IMR-90 (cell line): Measurements from ENCODE around the gene SCARB1. TPM values are rescaled to one million over a fixed set of nuclear protein-coding genes. Genes with fewer than 3 reads are reported as not detected.

Experiments used
- ATAC-seq: fragments of 200-7000 bp; cut with Tn5 transposase; 2 replicates; pipeline ENCODE4 v1.9.1; 2020; ENCODE audit warnings: low read depth, mild to moderate bottlenecking, moderate library complexity
- BruUV-seq: library from RNA; stranded (reverse); fragments of 400-500 nt; replicated peaks from 2 replicates; lab custom pipeline; 2021; lab: Mats Ljungman, UMichigan
- CTCF ChIA-PET: fragments of 300-600 bp; formaldehyde crosslinking; extraction: SDS; loops from one replicate; lab custom pipeline; 2021; ENCODE audit warnings: antibody characterized with exemption; lab: Yijun Ruan, JAX
- POLR2A ChIA-PET: fragments of 300-600 bp; sonication (Branson Sonifier 250); formaldehyde crosslinking; loops from one replicate; lab custom pipeline; 2022; ENCODE audit warnings: antibody characterized with exemption; ENCODE audit not compliant: unreplicated experiment; lab: Charles Lee
- DNase-seq: peaks from one replicate; pipeline ENCODE4 v3.0.0; 2013
- H2AFZ ChIP-seq: replicated peaks from 2 replicates; pipeline ENCODE3; 2013; ENCODE audit warnings: low read length, mild to moderate bottlenecking; ENCODE audit not compliant: poor library complexity
- H2AK5ac ChIP-seq: 2 replicates; pipeline ENCODE4 v1.6.1; 2013; ENCODE audit warnings: low read depth, low read length, inconsistent platforms
- H2AK9ac ChIP-seq: replicated peaks from 2 replicates; pipeline ENCODE3; 2013; ENCODE audit warnings: mild to moderate bottlenecking, low read depth, low read length, moderate library complexity; ENCODE audit not compliant: poor library complexity
- H2BK120ac ChIP-seq: 2 replicates; pipeline ENCODE4 v1.6.1; 2013; ENCODE audit warnings: low read depth, low read length, inconsistent platforms
- H2BK15ac ChIP-seq: 3 replicates; pipeline ENCODE4 v1.6.1; 2013; ENCODE audit warnings: low read depth, low read length, inconsistent platforms
- H2BK20ac ChIP-seq: 2 replicates; pipeline ENCODE4 v1.6.1; 2013; ENCODE audit warnings: low read depth, mild to moderate bottlenecking, inconsistent platforms, low read length, moderate library complexity
- H2BK5ac ChIP-seq: 2 replicates; pipeline ENCODE4 v1.6.1; 2013; ENCODE audit warnings: mild to moderate bottlenecking, low read depth, low read length, inconsistent platforms; ENCODE audit not compliant: poor library complexity, severe bottlenecking
- H3K14ac ChIP-seq: replicated peaks from 2 replicates; pipeline ENCODE4 v1.6.1; 2013; ENCODE audit warnings: low read depth, low read length, inconsistent platforms
- H3K18ac ChIP-seq: 2 replicates; pipeline ENCODE4 v1.6.1; 2013; ENCODE audit warnings: low read depth, low read length, control low read depth
- H3K23ac ChIP-seq: 2 replicates; pipeline ENCODE4 v1.6.1; 2013; ENCODE audit warnings: low read depth, low read length, inconsistent platforms
- H3K27ac ChIP-seq: 2 replicates; pipeline ENCODE4 v1.5.1; 2013; ENCODE audit warnings: mild to moderate bottlenecking, control low read depth, low read length; ENCODE audit not compliant: insufficient read depth
- H3K27me3 ChIP-seq: 2 replicates; pipeline ENCODE4 v1.6.1; 2013; ENCODE audit warnings: low read length; ENCODE audit not compliant: control insufficient read depth, insufficient read depth
- H3K36me3 ChIP-seq: 2 replicates; pipeline ENCODE4 v1.6.1; 2013; ENCODE audit warnings: low read length, mixed read lengths; ENCODE audit not compliant: control insufficient read depth, insufficient read depth
- H3K4ac ChIP-seq: 2 replicates; pipeline ENCODE4 v1.6.1; 2013; ENCODE audit warnings: low read depth, low read length, inconsistent platforms
- H3K4me1 ChIP-seq: 2 replicates; pipeline ENCODE4 v1.6.1; 2013; ENCODE audit warnings: low read length, mixed read lengths; ENCODE audit not compliant: control insufficient read depth, insufficient read depth
- H3K4me2 ChIP-seq: 2 replicates; pipeline ENCODE4 v1.6.1; 2013; ENCODE audit warnings: low read depth, mild to moderate bottlenecking, control low read depth, low read length, moderate library complexity
- H3K4me3 ChIP-seq: 2 replicates; pipeline ENCODE4 v1.5.1; 2013; ENCODE audit warnings: low read depth, mild to moderate bottlenecking, control low read depth, low read length, moderate library complexity; ENCODE audit not compliant: insufficient read depth
- H3K56ac ChIP-seq: 2 replicates; pipeline ENCODE4 v1.6.1; 2013; ENCODE audit warnings: low read length, inconsistent platforms; ENCODE audit not compliant: insufficient read depth; ENCODE audit errors: extremely low read depth
- H3K79me1 ChIP-seq, 2 experiments: 2 replicates each; pipeline ENCODE4 v1.6.1; 2013; ENCODE audit warnings: low read length in 2 of 2, inconsistent platforms in 1 of 2, low read depth in 1 of 2
- H3K9ac ChIP-seq: 2 replicates; pipeline ENCODE4 v1.6.1; 2013; ENCODE audit warnings: low read depth, low read length, control low read depth
- H3K9me1 ChIP-seq: 2 replicates; pipeline ENCODE4 v1.6.1; 2013; ENCODE audit warnings: low read length, inconsistent platforms; ENCODE audit not compliant: insufficient read depth
- H3K9me3 ChIP-seq: 2 replicates; pipeline ENCODE4 v1.6.1; 2013; ENCODE audit warnings: low read length; ENCODE audit not compliant: control insufficient read depth, insufficient read depth
- H4K20me1 ChIP-seq: 2 replicates; pipeline ENCODE4 v1.6.1; 2013; ENCODE audit warnings: low read length, inconsistent platforms; ENCODE audit not compliant: insufficient read depth
- H4K5ac ChIP-seq: 2 replicates; pipeline ENCODE4 v1.6.1; 2013; ENCODE audit warnings: mild to moderate bottlenecking, low read depth, low read length, control low read depth
- H4K8ac ChIP-seq, 2 experiments: 2 replicates each; pipeline ENCODE4 v1.6.1; 2013; ENCODE audit warnings: low read depth in 2 of 2, low read length in 2 of 2, control low read depth in 1 of 2, inconsistent platforms in 1 of 2
- H4K91ac ChIP-seq: 2 replicates; pipeline ENCODE4 v1.6.1; 2013; ENCODE audit warnings: low read depth, low read length, inconsistent platforms; ENCODE audit not compliant: insufficient read depth
- BHLHE40 ChIP-seq: fragments of 150-350 bp; IDR thresholded peaks from 2 replicates; pipeline ENCODE4 v1.6.1; 2016; ENCODE audit warnings: mild to moderate bottlenecking, low read depth, low read length
- CEBPB ChIP-seq: IDR thresholded peaks from 2 replicates; pipeline ENCODE4 v1.6.1; 2012; ENCODE audit warnings: low read depth, low read length, improper control_type of control experiment
- ELK1 ChIP-seq: fragments of 150-350 bp; IDR thresholded peaks from 2 replicates; pipeline ENCODE4 v1.6.1; 2016; ENCODE audit warnings: low read depth, mild to moderate bottlenecking, low read length, moderate library complexity, borderline replicate concordance
- RCOR1 ChIP-seq: IDR thresholded peaks from 2 replicates; pipeline ENCODE4 v1.6.1; 2012; ENCODE audit warnings: mild to moderate bottlenecking, low read length, improper control_type of control experiment; ENCODE audit not compliant: insufficient replicate concordance
- SMC3 ChIP-seq: fragments of 150-350 bp; IDR thresholded peaks from 2 replicates; pipeline ENCODE4 v1.6.1; 2016; ENCODE audit warnings: low read depth, mild to moderate bottlenecking, antibody characterized with exemption, low read length, moderate library complexity
- WGBS, 2 experiments: methylation state at CpG; one replicate each; pipeline versions ENCODE4 v1.1.5 to v1.1.7; 2013; ENCODE audit warnings: missing lambda C conversion rate in 2 of 2; ENCODE audit not compliant: insufficient read length in 1 of 2; ENCODE audit errors: extremely low coverage in 2 of 2; 5-methylcytosine and 5-hydroxymethylcytosine counted together
- dilution Hi-C: fragments of 300-500 bp; cut with HindIII; formaldehyde crosslinking; loops from one replicate; pipeline ENCODE4 v1.14.3; 2018; ENCODE audit warnings: low sequenced_read_pairs; ENCODE audit not compliant: unreplicated experiment
- in situ Hi-C: fragments of 300-500 bp; cut with MboI; formaldehyde crosslinking; loops from 3 replicates; pipeline ENCODE4 v1.14.3; 2019; ENCODE audit warnings: low sequenced_read_pairs, inconsistent platforms, mixed read lengths
- intact Hi-C: fragments of 100-400 bp; cut with micrococcal nuclease; formaldehyde crosslinking; loops from 2 replicates; pipeline ENCODE4 v1.10.0; 2022
- polyA plus RNA-seq, 3 experiments: library from polyadenylated mRNA; depleted of rRNA; stranded (reverse); fragments of >200 nt; gene quantifications; 2 replicates each; pipeline ENCODE4 v1.2.3, GENCODE V29; 2012; ENCODE audit warnings: low replicate concordance in 1 of 3
- total RNA-seq: library from RNA; depleted of rRNA; stranded (reverse); fragments of >200 nt; gene quantifications from 2 replicates; pipeline ENCODE4 v1.2.3, GENCODE V29; 2012

The SCARB1 gene
- total and polyA plus RNA-seq, 2 of the 4 experiments (the other 2 are of a cell fraction), result 3.0 to 24.8 TPM

- dilution Hi-C loops, result no loop called here
- WGBS, 2 experiments, result 95% methylated on average over 7 of the region's 11 CpGs; no CpG with 5 or more reads in 1 of the 2 experiments
- BruUV-seq, result no TSS peak
Observed at GRCh38 chr12:124753228-124753591, 110.5 kb downstream of the SCARB1 start.

More at GRCh38 chr12:124753228-124753591, 110.5 kb downstream of the SCARB1 start:
- Histone ChIP-seq H3K36me3 (no peaks in the 10 kb centered on the region), H3K56ac (no peak overlapping the region), H2BK5ac (no peak overlapping the region), H3K4me2 (no peak overlapping the region), H3K14ac (no peak overlapping the region), H4K5ac (no peak overlapping the region), H3K4me3 (no peak overlapping the region), H3K18ac (no peak overlapping the region), H3K9me1 (no peaks in the 10 kb centered on the region; the same call in 1 of the 2 replicates), H4K91ac (no peak overlapping the region), H2AK9ac (no peak overlapping the region), H3K79me1 (no peaks in the 10 kb centered on the region), H3K4me1 (peaks cover 10% of the 10 kb centered on the region; the same call in 1 of the 2 replicates), H2BK15ac (no peak overlapping the region), H3K23ac (no peak overlapping the region), H2AK5ac (no peak overlapping the region), H3K4ac (no peak overlapping the region), H2AFZ (no peak overlapping the region), H4K8ac (no peak overlapping the region), H3K27me3 (no peaks in the 10 kb centered on the region), H3K9me3 (peaks cover 16% of the 10 kb centered on the region), H3K27ac (no peak overlapping the region), H2BK20ac (no peak overlapping the region), H3K9ac (no peak overlapping the region), H2BK120ac (no peak overlapping the region), H4K20me1 (no peaks in the 10 kb centered on the region)
- TF ChIP-seq ELK1 (no peak), SMC3 (no peak), CEBPB (no peak), BHLHE40 (no peak), RCOR1 (no peak)
- DNase-seq (no peak), ATAC-seq (no peak)
- ChIA-PET POLR2A (no interaction called here), CTCF (interaction anchor here (0.8 kb wide), 1 partner anchor 13 kb away, joined by 3 read pairs; no protein-coding TSS in a partner anchor)
- in situ Hi-C loops, result no loop called here
- intact Hi-C loops, result loop anchor here (5.0 kb wide), 1 partner anchor 386 kb away; no protein-coding TSS in a partner anchor
